ENCODE measurements around the gene CYP4B1.

The CYP4B1 gene

DNA sequence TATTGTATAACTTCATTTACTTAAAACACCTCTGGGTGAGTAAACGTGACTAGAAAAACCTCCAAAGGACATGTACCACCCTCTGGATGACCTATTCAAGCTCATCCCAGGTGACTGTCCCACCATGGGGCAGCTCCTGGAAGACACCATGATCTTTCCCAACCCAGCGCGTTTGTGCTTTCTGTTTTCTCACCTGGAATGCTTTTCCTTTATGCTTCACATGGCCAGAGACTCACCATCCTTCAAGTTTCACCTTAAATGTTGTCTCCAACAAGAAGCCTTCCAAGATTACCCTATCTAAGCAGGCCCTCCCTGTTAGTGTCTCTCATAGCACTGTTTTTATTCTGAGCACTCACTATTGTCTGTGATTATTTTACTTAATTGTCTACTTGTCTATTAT is 11.1 kb downstream of the CYP4B1 start:
- no peak overlapping the region for H3K4me3 ChIP-seq (ENCODE audit: low read length)
- DNase-seq (ENCODE audit: low read depth), result no peak
- TF ChIP-seq, protein P1, sequence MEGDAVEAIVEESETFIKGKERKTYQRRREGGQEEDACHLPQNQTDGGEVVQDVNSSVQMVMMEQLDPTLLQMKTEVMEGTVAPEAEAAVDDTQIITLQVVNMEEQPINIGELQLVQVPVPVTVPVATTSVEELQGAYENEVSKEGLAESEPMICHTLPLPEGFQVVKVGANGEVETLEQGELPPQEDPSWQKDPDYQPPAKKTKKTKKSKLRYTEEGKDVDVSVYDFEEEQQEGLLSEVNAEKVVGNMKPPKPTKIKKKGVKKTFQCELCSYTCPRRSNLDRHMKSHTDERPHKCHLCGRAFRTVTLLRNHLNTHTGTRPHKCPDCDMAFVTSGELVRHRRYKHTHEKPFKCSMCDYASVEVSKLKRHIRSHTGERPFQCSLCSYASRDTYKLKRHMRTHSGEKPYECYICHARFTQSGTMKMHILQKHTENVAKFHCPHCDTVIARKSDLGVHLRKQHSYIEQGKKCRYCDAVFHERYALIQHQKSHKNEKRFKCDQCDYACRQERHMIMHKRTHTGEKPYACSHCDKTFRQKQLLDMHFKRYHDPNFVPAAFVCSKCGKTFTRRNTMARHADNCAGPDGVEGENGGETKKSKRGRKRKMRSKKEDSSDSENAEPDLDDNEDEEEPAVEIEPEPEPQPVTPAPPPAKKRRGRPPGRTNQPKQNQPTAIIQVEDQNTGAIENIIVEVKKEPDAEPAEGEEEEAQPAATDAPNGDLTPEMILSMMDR (conservative IDR thresholded peaks at IDR 0.05; ENCODE audit: low read length), result no peak

- DNase-seq (ENCODE audit: low read depth), result no peak
- no peak overlapping the region for H3K4me3 ChIP-seq (ENCODE audit: low read length)
- TF ChIP-seq, protein P1 (conservative IDR thresholded peaks at IDR 0.05; ENCODE audit: low read length), result no peak
These were observed 11.8 kb downstream of the CYP4B1 start for GRCh38 chr1:46810596-46810995.

DNA sequence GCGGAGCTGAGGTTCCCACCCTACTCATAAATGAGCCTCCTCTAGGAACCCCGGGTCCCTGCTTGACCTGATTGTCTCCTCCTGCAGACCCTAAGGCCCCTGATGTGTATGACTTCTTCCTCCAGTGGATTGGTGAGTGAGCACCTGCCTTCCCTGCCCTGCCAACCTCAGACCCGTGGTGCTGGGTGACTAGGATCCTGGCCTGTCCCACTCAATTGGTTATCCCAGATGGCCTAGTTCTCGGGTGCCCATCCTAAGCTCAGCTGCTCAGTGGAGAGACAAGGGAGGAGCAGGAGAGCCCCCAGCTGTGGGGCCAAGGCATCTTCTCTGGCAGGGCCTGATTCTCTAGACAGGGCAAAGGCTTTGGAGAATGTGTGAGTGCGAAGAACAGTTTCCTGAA is 12.2 kb downstream of the CYP4B1 start:
- H3K4me3 ChIP-seq (ENCODE audit: low read length), result no peak overlapping the region
- TF ChIP-seq, protein P1 (conservative IDR thresholded peaks at IDR 0.05; ENCODE audit: low read length), result no peak
- DNase-seq (ENCODE audit: low read depth), result no peak

GRCh38 chr1:46812065-46812963 is 13.5 kb downstream of the CYP4B1 start:
- H3K4me3 ChIP-seq (ENCODE audit: low read length), result no peak overlapping the region
- no peak for DNase-seq (ENCODE audit: low read depth)
- TF ChIP-seq, protein P1 (conservative IDR thresholded peaks at IDR 0.05; ENCODE audit: low read length), result no peak

DNA sequence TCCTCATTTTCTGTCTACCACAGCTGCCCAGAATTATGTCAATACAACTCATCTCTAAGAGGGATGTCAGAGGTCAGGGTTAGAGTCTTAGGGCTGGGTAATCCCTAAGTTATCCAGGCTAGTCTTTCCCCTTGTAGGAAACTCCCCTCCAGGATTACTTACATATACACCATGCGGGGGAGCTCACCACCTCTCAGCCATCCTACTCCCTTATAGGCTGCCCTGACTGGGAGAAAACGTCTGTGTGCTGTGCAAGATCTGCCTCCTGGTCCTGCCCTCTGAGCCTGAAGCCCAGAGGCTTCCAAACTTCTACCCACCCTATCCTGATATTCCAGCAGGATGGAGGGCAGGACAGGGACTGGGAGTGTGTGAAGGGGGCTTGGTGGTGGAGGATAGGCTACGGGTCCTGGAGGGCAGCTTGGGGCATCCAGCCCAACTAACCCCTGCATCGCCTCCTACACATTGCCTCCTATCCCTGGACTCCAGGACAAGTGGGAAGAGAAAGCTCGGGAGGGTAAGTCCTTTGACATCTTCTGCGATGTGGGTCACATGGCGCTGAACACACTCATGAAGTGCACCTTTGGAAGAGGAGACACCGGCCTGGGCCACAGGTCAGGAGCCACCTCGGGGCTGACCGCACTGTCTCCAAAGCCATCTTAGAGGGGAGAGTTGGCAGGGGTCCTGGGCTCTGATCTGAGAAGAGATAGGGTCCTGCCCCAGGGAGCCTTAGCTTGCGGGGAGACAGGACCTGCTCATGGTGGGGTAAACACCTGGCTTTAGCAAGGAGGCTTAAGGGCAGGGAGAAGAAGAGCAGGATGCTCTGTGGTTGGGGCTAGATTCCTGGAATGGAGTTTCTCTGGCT is 14.4 kb downstream of the CYP4B1 start:
- TF ChIP-seq, protein P1 (conservative IDR thresholded peaks at IDR 0.05; ENCODE audit: low read length), result no peak
- H3K4me3 ChIP-seq (ENCODE audit: low read length), result no peak overlapping the region
- DNase-seq (ENCODE audit: low read depth), result no peak

DNA sequence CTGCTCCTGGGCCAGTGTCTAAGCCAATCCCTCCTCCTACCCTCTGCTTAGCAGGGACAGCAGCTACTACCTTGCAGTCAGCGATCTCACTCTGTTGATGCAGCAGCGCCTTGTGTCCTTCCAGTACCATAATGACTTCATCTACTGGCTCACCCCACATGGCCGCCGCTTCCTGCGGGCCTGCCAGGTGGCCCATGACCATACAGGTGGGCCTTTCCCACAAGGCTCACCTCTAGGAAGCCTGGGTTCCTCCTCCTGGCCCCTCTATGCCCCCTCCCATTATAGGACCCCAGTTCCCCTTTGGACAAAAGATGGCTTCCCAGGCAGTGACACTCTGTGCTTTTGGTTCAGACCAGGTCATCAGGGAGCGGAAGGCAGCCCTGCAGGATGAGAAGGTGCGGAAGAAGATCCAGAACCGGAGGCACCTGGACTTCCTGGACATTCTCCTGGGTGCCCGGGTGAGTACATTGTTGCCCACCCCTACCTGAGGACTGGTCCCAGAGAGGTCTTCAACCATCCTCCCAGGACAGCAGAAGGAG is 15.1 kb downstream of the CYP4B1 start:
- TF ChIP-seq, protein P1 (conservative IDR thresholded peaks at IDR 0.05; ENCODE audit: low read length), result no peak
- no peak for DNase-seq (ENCODE audit: low read depth)
- no peak overlapping the region for H3K4me3 ChIP-seq (ENCODE audit: low read length)
